HPDE6-E6E7 (cell line): Measurements from ENCODE around the gene RASSF10.

Experiments
- DNase-seq: peaks from one replicate; pipeline ENCODE4 v3.0.0; 2011; ENCODE audit warnings: missing footprints; ENCODE audit errors: extremely low spot score

The RASSF10 gene

GRCh38 chr11:13008625-13009475 is at the start of gene RASSF10:
Gene RASSF10 (plus strand): TSS chr11:13009316. CDS start chr11:13009577, 261 bp downstream.
- DNase-seq, result peak; percentile 93

- no peak for DNase-seq
Measured at GRCh38 chr11:12961615-12962014, 47.5 kb upstream of the RASSF10 start.

- no peak for DNase-seq
Measured at GRCh38 chr11:12962306-12962705, 46.8 kb upstream of the RASSF10 start.

- DNase-seq, result no peak
Measured at GRCh38 chr11:12963051-12963450, 46.1 kb upstream of the RASSF10 start.

DNA sequence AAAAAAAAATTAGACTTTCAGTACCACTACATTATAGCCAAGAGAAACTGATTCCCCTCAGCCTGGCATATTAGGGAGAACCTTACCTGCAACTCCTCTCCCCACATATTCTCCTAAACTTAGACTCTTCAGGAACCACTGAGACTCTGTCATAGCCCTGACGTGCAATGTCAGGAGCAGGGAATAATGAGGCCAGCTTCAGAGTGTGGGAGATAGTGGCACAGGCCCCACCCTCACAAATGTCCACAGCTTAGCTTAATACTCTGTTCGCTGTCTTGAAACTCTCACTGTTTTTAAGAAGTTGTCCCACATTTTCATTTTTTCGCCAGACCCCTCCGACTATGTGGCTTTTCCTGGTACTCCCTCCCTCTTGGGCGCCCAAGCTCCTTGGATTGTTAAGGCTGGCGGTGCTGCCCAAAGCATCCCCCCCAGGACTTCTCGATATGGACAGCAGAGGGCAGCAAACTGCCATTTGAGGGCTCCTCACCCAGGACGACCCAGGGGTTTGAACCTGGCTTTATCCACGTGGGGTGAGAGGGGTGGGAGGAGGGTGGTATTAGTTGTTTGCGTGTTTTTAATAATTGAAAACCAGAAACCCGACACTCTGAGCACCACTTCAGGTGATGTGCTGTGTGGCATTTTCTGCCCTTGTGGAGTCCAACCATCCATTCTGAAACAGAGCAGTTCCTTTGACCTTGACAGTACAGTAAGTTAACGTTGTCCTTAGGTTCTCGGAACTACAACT is 45.2 kb upstream of the RASSF10 start:
- peak; percentile 70 for DNase-seq

GRCh38 chr11:12964650-12965049 is 44.5 kb upstream of the RASSF10 start:
- no peak for DNase-seq

DNA sequence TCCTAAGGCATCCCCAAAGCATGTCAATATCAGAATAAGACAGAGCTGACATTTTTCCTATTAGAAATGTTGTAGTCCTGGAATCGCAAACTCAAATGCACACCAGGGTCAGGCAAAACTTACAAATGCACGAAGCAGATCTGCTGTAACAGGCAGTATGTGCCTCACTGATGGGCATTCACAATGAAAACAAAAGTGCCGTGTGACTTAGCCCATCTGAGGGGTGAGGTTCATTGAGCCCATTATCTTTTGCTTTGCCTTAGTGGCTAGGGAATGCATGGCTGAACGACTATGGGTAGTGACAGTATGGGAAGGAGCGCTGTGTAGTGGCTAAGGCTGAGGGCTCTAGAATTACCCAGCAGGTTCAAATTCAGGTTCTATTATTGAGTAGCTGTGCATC is 43.1 kb upstream of the RASSF10 start:
- DNase-seq, result no peak

- peak; percentile 33 for DNase-seq
Measured at GRCh38 chr11:12968101-12968500, 41.0 kb upstream of the RASSF10 start.

GRCh38 chr11:12968826-12969225 is 40.3 kb upstream of the RASSF10 start:
- DNase-seq, result no peak

DNA sequence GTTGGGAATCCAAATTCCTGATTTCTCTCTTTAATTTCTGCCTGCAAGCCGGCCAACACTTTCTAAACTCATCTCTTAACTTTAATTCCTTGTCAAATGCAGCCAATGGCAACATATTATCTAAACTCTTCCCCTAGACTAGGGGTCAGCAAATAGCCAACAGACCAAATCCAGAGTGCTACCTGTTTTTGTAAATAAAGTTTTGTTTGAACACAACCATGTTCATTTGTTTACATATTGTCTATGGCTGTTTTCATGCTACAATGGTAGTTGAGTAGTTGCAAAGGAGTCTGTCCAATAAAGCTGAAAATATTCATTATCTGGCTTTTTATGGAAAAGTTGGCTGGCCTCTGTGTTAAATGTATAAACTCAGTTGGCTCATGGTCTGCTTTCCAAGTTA is 37.2 kb upstream of the RASSF10 start:
- no peak for DNase-seq

- no peak for DNase-seq
Measured at GRCh38 chr11:12973528-12974181, 35.5 kb upstream of the RASSF10 start.

DNA sequence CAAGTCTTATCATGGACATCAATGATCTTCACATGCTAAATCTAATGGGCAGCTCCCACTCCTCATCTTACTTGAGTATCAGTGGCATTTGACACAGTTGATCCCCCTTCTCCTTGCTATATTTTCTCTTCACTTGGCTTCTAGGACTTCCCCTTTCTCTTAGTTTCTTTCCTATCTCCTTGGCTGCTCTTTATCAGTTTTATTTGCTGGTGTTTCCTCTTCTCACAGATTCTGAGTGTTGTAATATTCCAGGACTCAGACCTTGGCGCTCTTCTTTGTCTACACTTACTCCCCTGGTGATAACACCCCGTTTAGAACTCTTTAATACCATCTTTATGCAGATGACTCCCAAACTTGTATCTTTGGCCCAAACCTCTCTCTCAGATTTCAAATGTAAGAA is 33.9 kb upstream of the RASSF10 start:
- no peak for DNase-seq

- no peak for DNase-seq
Measured at GRCh38 chr11:12979928-12980689, 29.0 kb upstream of the RASSF10 start.

GRCh38 chr11:12981676-12982522 is 27.2 kb upstream of the RASSF10 start:
- no peak for DNase-seq

DNA sequence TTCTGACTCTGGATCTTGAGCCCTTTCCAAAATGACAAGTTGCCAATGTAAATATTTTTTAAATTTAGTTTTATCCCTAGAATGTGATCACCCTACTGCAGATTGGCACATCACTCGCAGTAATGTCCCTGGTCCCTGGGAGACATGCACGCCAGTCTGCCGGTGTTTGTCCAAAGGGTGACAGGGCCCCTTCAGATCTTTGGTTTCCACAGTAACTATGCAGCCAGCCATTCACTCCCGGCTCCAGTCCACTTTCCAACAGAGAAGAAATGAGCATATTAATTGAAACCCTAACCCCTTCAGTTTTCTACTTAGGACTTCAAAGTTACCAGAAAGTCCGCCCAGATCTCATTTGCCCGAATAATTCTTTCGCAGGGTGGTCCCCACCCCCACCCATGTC is 25.8 kb upstream of the RASSF10 start:
- no peak for DNase-seq

GRCh38 chr11:12986194-12986898 is 22.8 kb upstream of the RASSF10 start:
- no peak for DNase-seq

DNA sequence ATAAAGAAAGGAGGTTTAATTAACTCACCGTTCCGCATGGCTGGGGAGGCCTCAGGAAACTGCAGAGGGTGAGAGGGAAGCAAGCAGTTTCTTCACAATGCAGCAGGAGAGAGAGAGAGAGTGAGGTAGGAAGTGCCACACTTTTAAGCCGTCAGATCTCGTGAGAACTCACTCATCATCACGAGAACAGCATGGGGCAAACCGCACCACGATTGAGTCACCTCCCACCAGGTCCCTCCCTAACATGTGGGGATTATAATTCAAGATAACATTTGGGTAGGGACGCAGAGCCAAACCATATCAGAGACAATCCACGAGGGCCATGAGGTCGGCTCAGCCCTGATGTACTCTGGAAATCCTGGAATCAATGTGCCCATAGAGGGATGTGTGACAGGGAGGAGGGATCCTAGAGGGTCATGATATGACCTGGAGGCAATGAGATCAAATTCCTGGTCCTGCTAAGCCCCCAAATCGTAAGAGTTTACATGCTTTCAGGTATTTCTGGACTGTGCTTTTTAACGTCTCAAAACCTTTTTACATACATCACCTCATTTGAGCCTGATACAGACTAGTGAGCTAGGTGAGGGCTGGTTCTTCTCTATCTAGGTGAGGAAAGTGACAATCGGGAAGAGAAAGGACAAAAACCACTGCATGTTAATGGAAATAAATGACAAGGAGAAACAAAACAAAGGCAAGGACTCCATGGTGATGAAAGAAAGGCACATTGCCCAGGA is 19.5 kb upstream of the RASSF10 start:
- DNase-seq, result no peak

GRCh38 chr11:12990162-12990480 is 19.0 kb upstream of the RASSF10 start:
- DNase-seq, result no peak

- DNase-seq, result no peak
Measured at GRCh38 chr11:12991426-12991825, 17.7 kb upstream of the RASSF10 start.

GRCh38 chr11:12993626-12994025 is 15.5 kb upstream of the RASSF10 start:
- peak; percentile 42 for DNase-seq
